WTC11 (cell line): ENCODE measurements around the gene USP34. TPM values are rescaled to one million over a fixed set of nuclear protein-coding genes. Genes with fewer than 3 reads are reported as not detected.
"Not testable (repeated sequence)": the region's sequence is repeated elsewhere in the genome, so short reads cannot be mapped to it uniquely, and the experiment has no call there.

Experiments
- ATAC-seq: fragments of 200-7000 bp; cut with Tn5 transposase; 2 replicates; pipeline ENCODE4 v1.10.0; 2021; ENCODE audit warnings: mild to moderate bottlenecking, moderate library complexity
- CTCF ChIA-PET: fragments of 300-600 bp; sonication (Branson Sonifier 250); formaldehyde crosslinking; loops from one replicate; lab custom pipeline; 2021; ENCODE audit warnings: antibody characterized with exemption; lab: Charles Lee
- POLR2A ChIA-PET: fragments of 350-600 bp; sonication (Branson Sonifier 250); formaldehyde crosslinking; loops from one replicate; lab custom pipeline; 2021; ENCODE audit warnings: antibody characterized with exemption; lab: Charles Lee
- DNase-seq: peaks from one replicate; pipeline ENCODE4 v3.0.0; 2021; ENCODE audit warnings: low spot score
- H3K27ac Mint-ChIP-seq: 2 replicates; pipeline ENCODE4 v1.8.0; 2021; ENCODE audit warnings: mixed read lengths
- H3K27me3 Mint-ChIP-seq: 2 replicates; pipeline ENCODE4 v1.8.0; 2021; ENCODE audit warnings: low read depth, mild to moderate bottlenecking, moderate library complexity, mixed read lengths
- H3K36me3 Mint-ChIP-seq: 2 replicates; pipeline ENCODE4 v1.8.0; 2021; ENCODE audit warnings: mixed read lengths
- H3K4me1 Mint-ChIP-seq: 2 replicates; pipeline ENCODE4 v1.8.0; 2022; ENCODE audit warnings: mixed read lengths
- H3K4me3 Mint-ChIP-seq: 2 replicates; pipeline ENCODE4 v1.8.0; 2021; ENCODE audit warnings: mild to moderate bottlenecking, moderate library complexity, mixed read lengths
- H3K9me3 Mint-ChIP-seq: 2 replicates; pipeline ENCODE4 v1.8.0; 2021; ENCODE audit warnings: mixed read lengths
- ATF1 ChIP-seq: sonication (generic); formaldehyde crosslinking; IDR thresholded peaks from 2 replicates; pipeline ENCODE4 v1.8.1; 2023; ENCODE audit warnings: mild to moderate bottlenecking, moderate library complexity, missing genetic modification reagents
- CBFB ChIP-seq: sonication (generic); formaldehyde crosslinking; IDR thresholded peaks from 2 replicates; pipeline ENCODE4 v1.8.1; 2022; ENCODE audit warnings: mild to moderate bottlenecking, low read depth, missing genetic modification reagents
- ESRRA ChIP-seq: sonication (generic); formaldehyde crosslinking; IDR thresholded peaks from 2 replicates; pipeline ENCODE4 v1.8.1; 2022; ENCODE audit warnings: mild to moderate bottlenecking, missing genetic modification reagents, borderline replicate concordance
- FOXJ3 ChIP-seq: sonication (generic); formaldehyde crosslinking; IDR thresholded peaks from 2 replicates; pipeline ENCODE4 v1.9.0; 2021; ENCODE audit warnings: missing genetic modification reagents, mild to moderate bottlenecking, borderline replicate concordance
- FOXK1 ChIP-seq: sonication (generic); formaldehyde crosslinking; IDR thresholded peaks from 2 replicates; pipeline ENCODE4 v1.8.0; 2022; ENCODE audit warnings: mild to moderate bottlenecking, moderate library complexity, missing genetic modification reagents
- GABPB1 ChIP-seq: sonication (generic); formaldehyde crosslinking; IDR thresholded peaks from 2 replicates; pipeline ENCODE4 v1.8.1; 2023; ENCODE audit warnings: mild to moderate bottlenecking, missing genetic modification reagents
- GRHL2 ChIP-seq: fragments of 250-450 bp; sonication (Bioruptor Pico); IDR thresholded peaks from 2 replicates; pipeline ENCODE4 v1.8.0; 2022; ENCODE audit warnings: mild to moderate bottlenecking, moderate library complexity; ENCODE audit not compliant: insufficient replicate concordance, severe bottlenecking
- HMGA2 ChIP-seq: fragments of 250-450 bp; sonication (Bioruptor Pico); IDR thresholded peaks from 2 replicates; pipeline ENCODE4 v1.4.0; 2021; ENCODE audit warnings: mild to moderate bottlenecking, moderate library complexity
- JUN ChIP-seq: sonication (generic); formaldehyde crosslinking; IDR thresholded peaks from 2 replicates; pipeline ENCODE4 v1.8.0; 2023; ENCODE audit warnings: mild to moderate bottlenecking, missing genetic modification reagents
- KAT7 ChIP-seq: sonication (generic); formaldehyde crosslinking; IDR thresholded peaks from 2 replicates; pipeline ENCODE4 v1.8.1; 2023; ENCODE audit warnings: missing genetic modification reagents, mild to moderate bottlenecking, borderline replicate concordance
- MXD4 ChIP-seq: fragments of 250-450 bp; sonication (Bioruptor Pico); IDR thresholded peaks from 2 replicates; pipeline ENCODE4 v1.8.0; 2021; ENCODE audit warnings: mild to moderate bottlenecking, moderate library complexity, borderline replicate concordance
- NFYB ChIP-seq: sonication (generic); formaldehyde crosslinking; conservative IDR thresholded peaks from 2 replicates; pipeline ENCODE4 v1.8.0; 2022; ENCODE audit warnings: low read depth, missing genetic modification reagents
- SMAD4 ChIP-seq: sonication (generic); formaldehyde crosslinking; IDR thresholded peaks from 2 replicates; pipeline ENCODE4 v1.8.0; 2022; ENCODE audit warnings: mild to moderate bottlenecking, missing genetic modification reagents
- SP1 ChIP-seq: sonication (generic); formaldehyde crosslinking; conservative IDR thresholded peaks from 2 replicates; pipeline ENCODE4 v1.8.1; 2022; ENCODE audit warnings: missing genetic modification reagents
- TEAD1 ChIP-seq: sonication (generic); formaldehyde crosslinking; IDR thresholded peaks from 2 replicates; pipeline ENCODE4 v1.8.0; 2022; ENCODE audit warnings: mild to moderate bottlenecking, missing genetic modification reagents
- TEAD4 ChIP-seq: sonication (generic); formaldehyde crosslinking; IDR thresholded peaks from 2 replicates; pipeline ENCODE4 v1.8.0; 2022; ENCODE audit warnings: mild to moderate bottlenecking, missing genetic modification reagents
- TP53 ChIP-seq: sonication (generic); formaldehyde crosslinking; IDR thresholded peaks from 2 replicates; pipeline ENCODE4 v1.8.1; 2023; ENCODE audit warnings: mild to moderate bottlenecking, missing genetic modification reagents
- ZNF317 ChIP-seq: sonication (generic); formaldehyde crosslinking; IDR thresholded peaks from 2 replicates; pipeline ENCODE4 v1.8.1; 2023; ENCODE audit warnings: low read depth, mild to moderate bottlenecking, moderate library complexity, missing genetic modification reagents, borderline replicate concordance
- ZNF396 ChIP-seq: fragments of 250-450 bp; sonication (Bioruptor Pico); IDR thresholded peaks from 2 replicates; pipeline ENCODE4 v1.8.0; 2021; ENCODE audit warnings: mild to moderate bottlenecking, moderate library complexity, borderline replicate concordance
- ZNF416 ChIP-seq: fragments of 250-450 bp; sonication (Bioruptor Pico); IDR thresholded peaks from 2 replicates; pipeline ENCODE4 v1.9.0; 2021; ENCODE audit warnings: mild to moderate bottlenecking, inconsistent platforms
- total RNA-seq: library from RNA; stranded (reverse); gene quantifications from 3 replicates; pipeline ENCODE4 v1.2.3, GENCODE V29; 2021
- TF ChIP-seq, protein P1 (sequence below): sonication (generic); formaldehyde crosslinking; IDR thresholded peaks from 2 replicates; pipeline ENCODE4 v1.8.0; 2023; ENCODE audit warnings: missing genetic modification reagents
- TF ChIP-seq, protein P2 (sequence below): sonication (generic); formaldehyde crosslinking; IDR thresholded peaks from 2 replicates; pipeline ENCODE4 v1.8.1; 2023; ENCODE audit warnings: mild to moderate bottlenecking, missing genetic modification reagents, moderate library complexity
- TF ChIP-seq, protein P3 (sequence below): fragments of 250-450 bp; sonication (Bioruptor Pico); IDR thresholded peaks from 2 replicates; pipeline ENCODE4 v2.1.2; 2022; ENCODE audit warnings: mild to moderate bottlenecking, moderate library complexity
- TF ChIP-seq, protein P4 (sequence below): sonication (generic); formaldehyde crosslinking; IDR thresholded peaks from 2 replicates; pipeline ENCODE4 v1.8.1; 2022; ENCODE audit warnings: mild to moderate bottlenecking, missing genetic modification reagents, moderate library complexity, borderline replicate concordance
- TF ChIP-seq, protein P5 (sequence below): fragments of 250-450 bp; sonication (Bioruptor Pico); IDR thresholded peaks from 2 replicates; pipeline ENCODE4 v1.9.0; 2021; ENCODE audit warnings: mild to moderate bottlenecking

USP34 gene
- total RNA-seq, 1 experiment from 2014 or later = 92.3 TPM

DNA sequence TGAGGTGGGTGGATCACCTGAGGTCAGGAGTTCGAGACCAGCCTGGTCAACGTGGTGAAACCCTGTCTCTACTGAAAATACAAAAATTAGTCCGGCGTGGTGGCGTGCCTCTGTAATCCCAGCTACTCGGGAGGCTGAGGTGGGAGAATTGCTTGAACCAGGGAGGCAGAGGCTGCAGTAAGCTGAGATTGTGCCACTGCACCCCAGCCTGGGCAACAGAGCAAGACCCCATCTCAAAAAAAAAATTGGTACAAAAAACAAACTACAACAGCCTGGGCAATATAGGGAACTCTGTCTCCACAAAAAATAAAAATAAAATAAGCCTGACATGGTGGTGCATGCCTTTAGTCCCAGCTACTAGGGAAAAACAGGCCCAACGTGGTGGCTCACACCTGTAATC is 305.8 kb downstream of the USP34 start:
- H3K4me3 Mint-ChIP-seq, ATAC-seq, H3K4me1 Mint-ChIP-seq, H3K27me3 Mint-ChIP-seq, POLR2A ChIA-PET, H3K9me3 Mint-ChIP-seq, DNase-seq, H3K27ac Mint-ChIP-seq, CTCF ChIA-PET: not testable (repeated sequence)
- H3K36me3 Mint-ChIP-seq = peaks cover 18% of the 10 kb centered on the region

DNA sequence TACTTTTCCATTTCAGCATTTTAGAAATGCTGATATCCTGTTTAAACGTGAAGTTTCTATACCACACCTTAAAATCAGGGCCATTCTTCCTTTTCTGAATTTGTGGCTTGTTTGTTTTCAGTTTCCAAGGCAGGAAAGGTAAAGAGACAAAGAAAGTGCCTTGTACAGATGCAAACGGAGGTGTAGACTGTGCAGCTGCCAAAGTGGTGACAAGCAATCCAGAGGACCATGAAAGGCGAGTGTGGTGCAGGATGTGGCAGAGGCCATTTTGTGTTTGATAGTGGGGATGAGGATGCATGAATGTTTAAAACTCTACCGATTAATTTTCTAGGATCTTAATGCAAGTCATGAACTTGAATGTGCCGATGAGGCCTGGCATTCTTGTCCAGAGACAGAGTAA is 308.2 kb downstream of the USP34 start:
- DNase-seq = no peak
- ChIA-PET CTCF (no interaction called here), POLR2A (no interaction called here)

DNA sequence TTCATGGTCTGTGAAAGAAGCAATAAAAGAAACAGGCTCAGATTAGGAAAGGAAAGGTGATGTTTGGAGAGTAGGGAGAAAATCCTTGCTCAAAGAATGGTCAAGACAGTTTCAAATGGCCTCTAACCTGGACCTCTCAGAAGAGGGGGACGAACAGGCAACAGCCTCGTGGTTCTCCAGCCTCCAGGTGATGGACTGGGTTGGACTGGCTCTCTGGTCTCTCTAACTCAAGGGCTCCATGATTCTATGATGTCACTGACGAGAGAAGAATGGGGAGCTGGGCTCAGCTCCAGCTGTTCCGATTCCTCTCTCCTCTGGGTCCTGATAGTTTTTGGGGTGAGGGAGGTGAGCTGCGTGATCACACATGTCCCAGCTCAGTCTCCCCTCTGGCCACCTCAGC is 309.0 kb downstream of the USP34 start, which contains the start of gene C2orf74:
Gene C2orf74 (plus strand): TSS at position 301 of the 400 bp plus-strand sequence. CDS start 327 bp downstream, outside the sequence.
- ChIA-PET CTCF (no interaction called here), POLR2A (no interaction called here)
- H3K4me1 Mint-ChIP-seq = no peaks in the 10 kb centered on the region
- DNase-seq = no peak
- peaks cover 6% of the 10 kb centered on the region for H3K9me3 Mint-ChIP-seq
- TF ChIP-seq, protein P1, sequence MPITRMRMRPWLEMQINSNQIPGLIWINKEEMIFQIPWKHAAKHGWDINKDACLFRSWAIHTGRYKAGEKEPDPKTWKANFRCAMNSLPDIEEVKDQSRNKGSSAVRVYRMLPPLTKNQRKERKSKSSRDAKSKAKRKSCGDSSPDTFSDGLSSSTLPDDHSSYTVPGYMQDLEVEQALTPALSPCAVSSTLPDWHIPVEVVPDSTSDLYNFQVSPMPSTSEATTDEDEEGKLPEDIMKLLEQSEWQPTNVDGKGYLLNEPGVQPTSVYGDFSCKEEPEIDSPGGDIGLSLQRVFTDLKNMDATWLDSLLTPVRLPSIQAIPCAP (CRISPR knock-in tag) = no peak
- TF ChIP-seq ZNF396 (CRISPR knock-in tag) (no peak), FOXJ3 (CRISPR knock-in tag) (no peak), ZNF416 (no peak), FOXK1 (CRISPR knock-in tag) (no peak), TEAD1 (CRISPR knock-in tag) (no peak), ESRRA (no peak), JUN (CRISPR knock-in tag) (no peak), HMGA2 (no peak), TEAD4 (no peak), SMAD4 (CRISPR knock-in tag) (no peak), ZNF317 (CRISPR knock-in tag) (no peak), TP53 (CRISPR knock-in tag) (no peak), ATF1 (CRISPR knock-in tag) (no peak), KAT7 (no peak), NFYB (CRISPR knock-in tag) (no peak)
- TF ChIP-seq, protein P2, sequence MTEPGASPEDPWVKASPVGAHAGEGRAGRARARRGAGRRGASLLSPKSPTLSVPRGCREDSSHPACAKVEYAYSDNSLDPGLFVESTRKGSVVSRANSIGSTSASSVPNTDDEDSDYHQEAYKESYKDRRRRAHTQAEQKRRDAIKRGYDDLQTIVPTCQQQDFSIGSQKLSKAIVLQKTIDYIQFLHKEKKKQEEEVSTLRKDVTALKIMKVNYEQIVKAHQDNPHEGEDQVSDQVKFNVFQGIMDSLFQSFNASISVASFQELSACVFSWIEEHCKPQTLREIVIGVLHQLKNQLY (CRISPR knock-in tag) = no peak
- TF ChIP-seq, protein P3, sequence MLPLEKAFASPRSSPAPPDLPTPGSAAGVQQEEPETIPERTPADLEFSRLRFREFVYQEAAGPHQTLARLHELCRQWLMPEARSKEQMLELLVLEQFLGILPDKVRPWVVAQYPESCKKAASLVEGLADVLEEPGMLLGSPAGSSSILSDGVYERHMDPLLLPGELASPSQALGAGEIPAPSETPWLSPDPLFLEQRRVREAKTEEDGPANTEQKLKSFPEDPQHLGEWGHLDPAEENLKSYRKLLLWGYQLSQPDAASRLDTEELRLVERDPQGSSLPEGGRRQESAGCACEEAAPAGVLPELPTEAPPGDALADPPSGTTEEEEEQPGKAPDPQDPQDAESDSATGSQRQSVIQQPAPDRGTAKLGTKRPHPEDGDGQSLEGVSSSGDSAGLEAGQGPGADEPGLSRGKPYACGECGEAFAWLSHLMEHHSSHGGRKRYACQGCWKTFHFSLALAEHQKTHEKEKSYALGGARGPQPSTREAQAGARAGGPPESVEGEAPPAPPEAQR = no peak
- TF ChIP-seq, protein P4, sequence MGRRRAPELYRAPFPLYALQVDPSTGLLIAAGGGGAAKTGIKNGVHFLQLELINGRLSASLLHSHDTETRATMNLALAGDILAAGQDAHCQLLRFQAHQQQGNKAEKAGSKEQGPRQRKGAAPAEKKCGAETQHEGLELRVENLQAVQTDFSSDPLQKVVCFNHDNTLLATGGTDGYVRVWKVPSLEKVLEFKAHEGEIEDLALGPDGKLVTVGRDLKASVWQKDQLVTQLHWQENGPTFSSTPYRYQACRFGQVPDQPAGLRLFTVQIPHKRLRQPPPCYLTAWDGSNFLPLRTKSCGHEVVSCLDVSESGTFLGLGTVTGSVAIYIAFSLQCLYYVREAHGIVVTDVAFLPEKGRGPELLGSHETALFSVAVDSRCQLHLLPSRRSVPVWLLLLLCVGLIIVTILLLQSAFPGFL (CRISPR knock-in tag) = no peak
- peaks cover 29% of the 10 kb centered on the region for H3K36me3 Mint-ChIP-seq
- H3K27me3 Mint-ChIP-seq = no peaks in the 10 kb centered on the region
- no peak for ATAC-seq
- no peak within 1 kb of the TSS for H3K4me3 Mint-ChIP-seq
- no peak within 1 kb of the TSS for H3K27ac Mint-ChIP-seq

More for the DNA sequence above, 308.2 kb downstream of the USP34 start:
- H3K27ac Mint-ChIP-seq = no peak overlapping the region
- no peak overlapping the region for H3K4me3 Mint-ChIP-seq
- TF ChIP-seq, protein P5, sequence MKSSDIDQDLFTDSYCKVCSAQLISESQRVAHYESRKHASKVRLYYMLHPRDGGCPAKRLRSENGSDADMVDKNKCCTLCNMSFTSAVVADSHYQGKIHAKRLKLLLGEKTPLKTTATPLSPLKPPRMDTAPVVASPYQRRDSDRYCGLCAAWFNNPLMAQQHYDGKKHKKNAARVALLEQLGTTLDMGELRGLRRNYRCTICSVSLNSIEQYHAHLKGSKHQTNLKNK (CRISPR knock-in tag) = no peak
- TF ChIP-seq CBFB (no peak), GRHL2 (CRISPR knock-in tag) (no peak), MXD4 (CRISPR knock-in tag) (no peak), GABPB1 (CRISPR knock-in tag) (no peak), SP1 (no peak), ZNF317 (CRISPR knock-in tag) (no peak)
- peaks cover 29% of the 10 kb centered on the region for H3K36me3 Mint-ChIP-seq
- ATAC-seq = no peak
- peaks cover 6% of the 10 kb centered on the region for H3K9me3 Mint-ChIP-seq
- no peaks in the 10 kb centered on the region for H3K27me3 Mint-ChIP-seq
- no peaks in the 10 kb centered on the region for H3K4me1 Mint-ChIP-seq
